GOT3 (cell line): Measurements from ENCODE around the gene CCDC78.
"Not testable (repeated sequence)": the region's sequence is repeated elsewhere in the genome, so short reads cannot be mapped to it uniquely, and the experiment has no call there.

Experiments used
- DNase-seq: peaks from one replicate; lab custom pipeline; 2025; ENCODE audit warnings: mixed read lengths; lab: John Stamatoyannopoulos, UW

The CCDC78 gene

GRCh38 chr16:692356-693108 lies 33.7 kb downstream of the CCDC78 start:
- no peak for DNase-seq

- not testable (repeated sequence) for DNase-seq
Measured at GRCh38 chr16:691242-691641, 35.0 kb downstream of the CCDC78 start.

GRCh38 chr16:689175-689897 lies 36.9 kb downstream of the CCDC78 start:
- no peak for DNase-seq

- no peak for DNase-seq
Measured at GRCh38 chr16:687499-687898, 38.7 kb downstream of the CCDC78 start.

GRCh38 chr16:686459-687260 lies 39.6 kb downstream of the CCDC78 start:
- no peak for DNase-seq

- DNase-seq = no peak
Measured at GRCh38 chr16:685967-686366, 40.3 kb downstream of the CCDC78 start.

GRCh38 chr16:684961-685696 lies 41.1 kb downstream of the CCDC78 start:
- no peak for DNase-seq

- DNase-seq = peak; percentile 87
Measured at GRCh38 chr16:684071-684794, 42.0 kb downstream of the CCDC78 start, which contains the start of gene JMJD8. Gene JMJD8 (minus strand): TSS chr16:684334. CDS start chr16:684319, 15 bp downstream.

- no peak for DNase-seq
Measured at GRCh38 chr16:683396-684070, 42.7 kb downstream of the CCDC78 start.

- DNase-seq = no peak
Measured at GRCh38 chr16:682493-683395, 43.5 kb downstream of the CCDC78 start.

GRCh38 chr16:681746-682427 lies 44.4 kb downstream of the CCDC78 start:
- DNase-seq = no peak

- DNase-seq = no peak
Measured at GRCh38 chr16:680967-681745, 45.1 kb downstream of the CCDC78 start.

- no peak for DNase-seq
Measured at GRCh38 chr16:680625-680945, 45.7 kb downstream of the CCDC78 start.

- peak; percentile 63 for DNase-seq
Measured at GRCh38 chr16:679814-680624, 46.2 kb downstream of the CCDC78 start, which contains the start of gene STUB1. Gene STUB1 (plus strand): TSS chr16:680410. CDS start chr16:680526, 116 bp downstream.

GRCh38 chr16:678858-679813 lies 47.1 kb downstream of the CCDC78 start:
- DNase-seq = peak; percentile 63
